Neural crest cell (in vitro differentiated cells): ENCODE measurements around the gene TRAFD1. TPM values are rescaled to one million over a fixed set of nuclear protein-coding genes. Genes with fewer than 3 reads are reported as not detected.

Experiments
- DNase-seq: peaks from one replicate; pipeline ENCODE4 v3.0.0; 2021; ENCODE audit warnings: low read depth, mixed read lengths, low spot score
- H3K27ac Mint-ChIP-seq: one replicate; pipeline ENCODE4 v1.8.0; 2021; ENCODE audit warnings: mild to moderate bottlenecking, mixed read lengths; ENCODE audit not compliant: unreplicated experiment
- H3K27me3 Mint-ChIP-seq: 2 replicates; pipeline ENCODE4 v1.8.0; 2021; ENCODE audit warnings: low read depth, mild to moderate bottlenecking, mixed read lengths
- H3K36me3 Mint-ChIP-seq: 2 replicates; pipeline ENCODE4 v1.8.0; 2021; ENCODE audit warnings: low read depth, mild to moderate bottlenecking, mixed read lengths
- H3K4me1 Mint-ChIP-seq: 2 replicates; pipeline ENCODE4 v1.8.0; 2021; ENCODE audit warnings: mixed read lengths
- H3K4me3 Mint-ChIP-seq: one replicate; pipeline ENCODE4 v1.8.0; 2021; ENCODE audit warnings: mild to moderate bottlenecking, mixed read lengths
- H3K9me3 Mint-ChIP-seq: 2 replicates; pipeline ENCODE4 v1.8.0; 2021; ENCODE audit warnings: mixed read lengths
- total RNA-seq: library from RNA; stranded (reverse); gene quantifications from 2 replicates; pipeline ENCODE4 v1.2.1, GENCODE V29; 2021
- TF ChIP-seq, protein P1 (sequence below): fragments of 200-600 bp; sonication (generic); conservative IDR thresholded peaks from 2 replicates; pipeline ENCODE4 v1.5.0; 2021; ENCODE audit warnings: antibody characterized with exemption, mild to moderate bottlenecking

Gene TRAFD1
- total RNA-seq, 1 donor from 2014 or later, result 44.2 TPM

DNA sequence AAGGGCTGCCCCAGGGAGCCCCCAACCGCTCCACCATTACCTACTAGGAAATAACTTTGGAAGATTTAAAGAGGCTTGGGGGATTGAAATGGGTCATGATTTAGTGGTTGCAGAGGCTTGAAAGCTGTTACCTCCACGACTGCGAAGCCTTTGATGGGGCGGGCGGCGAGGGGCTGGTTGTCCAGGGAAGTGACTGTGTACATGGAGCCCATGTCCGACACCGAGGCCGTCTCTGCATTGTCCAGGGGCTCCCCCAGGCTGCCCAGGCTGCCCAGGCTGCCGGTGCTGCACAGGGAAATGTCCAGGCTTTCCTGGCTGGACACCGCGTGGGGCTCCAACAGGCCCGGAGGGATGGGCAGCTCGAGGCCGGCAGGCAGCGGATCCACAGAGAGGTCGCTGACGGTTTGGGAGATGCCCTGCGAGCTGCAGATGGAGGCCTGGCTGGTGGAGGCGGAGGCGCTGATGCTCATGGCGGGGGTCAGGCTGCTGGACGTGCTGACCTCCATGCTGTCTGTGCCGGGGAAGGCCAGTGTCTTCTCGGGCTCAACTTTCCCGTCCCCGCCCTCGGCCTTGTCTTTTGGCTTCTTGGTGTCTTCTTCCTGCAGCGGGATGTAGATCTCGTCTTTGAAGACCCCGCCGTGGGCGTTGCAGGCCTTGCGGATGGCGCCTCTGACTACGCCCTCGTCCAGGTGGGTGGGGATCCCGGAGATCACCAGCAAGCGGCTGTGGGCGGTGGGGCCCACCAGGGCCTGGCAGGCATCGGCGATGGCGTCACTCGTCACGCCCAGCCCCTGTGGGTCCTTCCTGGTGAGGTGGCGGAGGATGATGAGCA, 58.9 kb downstream of the TRAFD1 start:
- DNase-seq, result no peak
- Mint-ChIP-seq H3K4me1 (peaks cover 17% of the 10 kb centered on the region), H3K27ac (no peak overlapping the region), H3K27me3 (no peaks in the 10 kb centered on the region), H3K9me3 (no peaks in the 10 kb centered on the region), H3K36me3 (peaks cover 3% of the 10 kb centered on the region), H3K4me3 (no peak overlapping the region)
- TF ChIP-seq, protein P1, sequence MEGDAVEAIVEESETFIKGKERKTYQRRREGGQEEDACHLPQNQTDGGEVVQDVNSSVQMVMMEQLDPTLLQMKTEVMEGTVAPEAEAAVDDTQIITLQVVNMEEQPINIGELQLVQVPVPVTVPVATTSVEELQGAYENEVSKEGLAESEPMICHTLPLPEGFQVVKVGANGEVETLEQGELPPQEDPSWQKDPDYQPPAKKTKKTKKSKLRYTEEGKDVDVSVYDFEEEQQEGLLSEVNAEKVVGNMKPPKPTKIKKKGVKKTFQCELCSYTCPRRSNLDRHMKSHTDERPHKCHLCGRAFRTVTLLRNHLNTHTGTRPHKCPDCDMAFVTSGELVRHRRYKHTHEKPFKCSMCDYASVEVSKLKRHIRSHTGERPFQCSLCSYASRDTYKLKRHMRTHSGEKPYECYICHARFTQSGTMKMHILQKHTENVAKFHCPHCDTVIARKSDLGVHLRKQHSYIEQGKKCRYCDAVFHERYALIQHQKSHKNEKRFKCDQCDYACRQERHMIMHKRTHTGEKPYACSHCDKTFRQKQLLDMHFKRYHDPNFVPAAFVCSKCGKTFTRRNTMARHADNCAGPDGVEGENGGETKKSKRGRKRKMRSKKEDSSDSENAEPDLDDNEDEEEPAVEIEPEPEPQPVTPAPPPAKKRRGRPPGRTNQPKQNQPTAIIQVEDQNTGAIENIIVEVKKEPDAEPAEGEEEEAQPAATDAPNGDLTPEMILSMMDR, result no peak

- H3K4me1 Mint-ChIP-seq, result peaks cover 17% of the 10 kb centered on the region
- no peak for DNase-seq
- no peak overlapping the region for H3K27ac Mint-ChIP-seq
Measured at GRCh38 chr12:112185093-112185923, 59.9 kb downstream of the TRAFD1 start.

GRCh38 chr12:112188130-112188830, 62.9 kb downstream of the TRAFD1 start:
- H3K9me3 Mint-ChIP-seq, result no peaks in the 10 kb centered on the region
- peaks cover 3% of the 10 kb centered on the region for H3K36me3 Mint-ChIP-seq
- no peak overlapping the region for H3K27ac Mint-ChIP-seq
- no peak overlapping the region for H3K4me3 Mint-ChIP-seq
- TF ChIP-seq, protein P1, result no peak
- no peaks in the 10 kb centered on the region for H3K27me3 Mint-ChIP-seq
- peaks cover 6% of the 10 kb centered on the region for H3K4me1 Mint-ChIP-seq
- DNase-seq, result no peak

More at GRCh38 chr12:112185093-112185923, 59.9 kb downstream of the TRAFD1 start:
- Mint-ChIP-seq H3K27me3 (no peaks in the 10 kb centered on the region), H3K4me3 (no peak overlapping the region), H3K36me3 (peaks cover 3% of the 10 kb centered on the region), H3K9me3 (no peaks in the 10 kb centered on the region)
- TF ChIP-seq, protein P1, result no peak

DNA sequence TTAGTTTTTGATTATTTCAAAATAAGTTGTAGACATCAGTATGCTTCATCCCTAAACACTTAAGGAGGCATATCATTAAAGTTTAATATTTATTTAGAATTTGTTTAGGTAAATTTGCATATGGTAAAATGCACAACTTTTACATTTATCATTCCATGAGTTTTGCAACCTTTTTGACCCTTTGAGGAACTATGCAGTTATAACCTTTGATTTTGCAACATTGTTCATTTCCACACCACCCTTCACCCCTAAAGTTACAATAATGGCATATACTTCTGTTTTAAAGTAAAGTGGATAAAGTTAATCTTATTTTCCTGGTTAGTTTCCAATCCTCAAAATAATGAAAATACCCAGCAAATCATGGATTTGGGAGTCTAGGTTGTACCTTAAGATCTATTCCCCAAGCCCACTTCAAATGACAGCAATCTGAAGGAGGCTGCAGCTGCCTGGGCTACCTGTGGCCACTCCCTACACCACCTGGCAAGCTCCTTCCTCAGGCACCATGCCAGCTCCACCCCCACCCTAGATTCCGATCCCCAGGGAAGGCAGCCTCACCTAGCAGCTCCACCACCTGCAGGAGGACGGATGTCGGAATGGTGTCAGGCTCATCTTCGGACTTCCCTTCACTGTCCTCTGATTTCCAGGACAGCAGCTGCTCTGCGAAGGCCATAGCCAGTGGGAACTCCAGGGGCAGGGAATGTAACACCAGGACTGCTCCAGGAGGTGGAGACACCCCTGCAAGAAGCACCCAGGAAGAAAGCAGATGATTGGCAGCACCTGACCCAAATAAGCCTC, 65.1 kb downstream of the TRAFD1 start:
- TF ChIP-seq, protein P1, result no peak
- no peak for DNase-seq
- Mint-ChIP-seq H3K4me1 (no peaks in the 10 kb centered on the region), H3K4me3 (no peak overlapping the region), H3K27me3 (no peaks in the 10 kb centered on the region), H3K36me3 (peaks cover 2% of the 10 kb centered on the region), H3K9me3 (no peaks in the 10 kb centered on the region), H3K27ac (no peak overlapping the region)

DNA sequence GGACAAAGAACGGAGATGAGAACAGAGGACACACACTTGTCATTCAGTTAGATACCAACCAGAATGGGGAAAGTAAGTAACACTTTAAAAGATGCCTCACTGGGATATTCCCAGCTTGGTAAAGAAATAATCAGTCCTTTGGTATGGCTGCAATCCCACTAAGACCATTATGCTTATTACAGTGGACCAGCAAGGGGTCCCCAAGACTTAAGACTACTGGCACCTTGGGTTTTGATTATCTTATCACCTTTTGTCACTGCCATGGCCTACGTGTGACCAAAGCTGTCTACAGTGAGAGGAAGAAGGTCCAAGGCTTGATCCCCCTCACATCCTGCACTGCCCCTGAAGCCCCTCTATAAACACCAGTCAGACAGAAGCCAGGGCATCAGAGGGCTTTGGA, 65.8 kb downstream of the TRAFD1 start:
- Mint-ChIP-seq H3K36me3 (no peaks in the 10 kb centered on the region), H3K27me3 (no peaks in the 10 kb centered on the region), H3K9me3 (no peaks in the 10 kb centered on the region), H3K27ac (no peak overlapping the region), H3K4me1 (no peaks in the 10 kb centered on the region), H3K4me3 (no peak overlapping the region)
- TF ChIP-seq, protein P1, result no peak
- no peak for DNase-seq
